HCT116 (cell line): Measurements from ENCODE around the gene CFAP54. TPM values are rescaled to one million over a fixed set of nuclear protein-coding genes. Genes with fewer than 3 reads are reported as not detected.

Experiments used
- ATAC-seq: fragments of 200-7000 bp; cut with Tn5 transposase; 2 replicates; pipeline ENCODE4 v1.9.1; 2020; ENCODE audit warnings: mild to moderate bottlenecking, moderate library complexity
- BruUV-seq: library from RNA; stranded (reverse); fragments of 400-500 nt; replicated peaks from 2 replicates; lab custom pipeline; 2021; lab: Mats Ljungman, UMichigan
- CTCF ChIA-PET: fragments of 300-600 bp; sonication (Branson Sonifier 250); formaldehyde crosslinking; loops from one replicate; lab custom pipeline; 2021; ENCODE audit warnings: antibody characterized with exemption; lab: Charles Lee
- POLR2A ChIA-PET: fragments of 300-600, 350-600 bp; sonication (Branson Sonifier 250); formaldehyde crosslinking; loops from one replicate; lab custom pipeline; 2021; ENCODE audit warnings: antibody characterized with exemption; lab: Charles Lee
- RAD21 ChIA-PET, 2 experiments: fragments of 300-600 bp; sonication (Branson Sonifier 250); formaldehyde crosslinking; loops; one replicate each; lab custom pipeline; 2023; ENCODE audit warnings: low total read pairs in 2 of 2; ENCODE audit not compliant: uncharacterized antibody in 2 of 2, unreplicated experiment in 2 of 2, low non-redundant PET in 1 of 2; lab: Charles Lee
- DNase-seq: peaks from one replicate; pipeline ENCODE4 v3.0.0-alpha.2; 2010; ENCODE audit warnings: low read depth, low spot score
- H2AFZ ChIP-seq: fragments of 200-600 bp; shearing (Covaris generic), sonication (generic); 2 replicates; pipeline ENCODE4 v1.6.1; 2017; ENCODE audit warnings: low read depth, mixed run types, mixed read lengths, antibody characterized with exemption, low read length; ENCODE audit not compliant: poor library complexity, severe bottlenecking
- H3K27ac ChIP-seq: 2 replicates; pipeline ENCODE4 v1.5.1; 2012; ENCODE audit warnings: low read depth, low read length
- H3K27me3 ChIP-seq: fragments of 200-600 bp; sonication (generic); 2 replicates; pipeline ENCODE4 v1.6.1; 2016; ENCODE audit warnings: mixed run types, low read length, mixed read lengths; ENCODE audit not compliant: insufficient read depth
- H3K36me3 ChIP-seq, 2 experiments: fragments of 200-500 bp in 1 of 2; fragments of 200-600 bp in 1 of 2; sonication (Bioruptor generic) in 1 of 2; sonication (generic) in 1 of 2; 2 replicates each; pipeline versions ENCODE4 v1.5.1 to v1.6.1; 2014 to 2016; ENCODE audit warnings: low read length in 2 of 2, inconsistent platforms in 1 of 2, mixed read lengths in 1 of 2, mixed run types in 1 of 2; ENCODE audit not compliant: insufficient read depth in 2 of 2, control insufficient read depth in 1 of 2
- H3K4me1 ChIP-seq, 2 experiments: fragments of 200-600 bp in 1 of 2; sonication (generic) in 1 of 2; 2 replicates each; pipeline versions ENCODE4 v1.5.1 to v1.6.1; 2012 to 2017; ENCODE audit warnings: low read length in 2 of 2, inconsistent platforms in 1 of 2, mild to moderate bottlenecking in 1 of 2, mixed read lengths in 1 of 2, mixed run types in 1 of 2, moderate library complexity in 1 of 2; ENCODE audit not compliant: insufficient read depth in 2 of 2, control insufficient read depth in 1 of 2
- H3K4me2 ChIP-seq: fragments of 200-600 bp; sonication (generic); 2 replicates; pipeline ENCODE4 v1.6.1; 2017; ENCODE audit warnings: mixed run types, low read length, mixed read lengths
- H3K4me3 ChIP-seq, 2 experiments: fragments of 200-600 bp in 1 of 2; sonication (generic) in 1 of 2; replicated peaks in 1 of 2; 2 replicates each; pipeline ENCODE4 v1.5.1; 2011 to 2016; ENCODE audit warnings: low read length in 2 of 2, control low read depth in 1 of 2, low read depth in 1 of 2, mild to moderate bottlenecking in 1 of 2, mixed read lengths in 1 of 2, mixed run types in 1 of 2
- H3K79me2 ChIP-seq: fragments of 200-600 bp; sonication (generic); 2 replicates; pipeline ENCODE4 v1.6.1; 2017; ENCODE audit warnings: mild to moderate bottlenecking, mixed run types, low read length, moderate library complexity, mixed read lengths; ENCODE audit not compliant: insufficient read depth
- H3K9ac ChIP-seq: fragments of 200-600 bp; sonication (generic); 2 replicates; pipeline ENCODE4 v1.6.1; 2016; ENCODE audit warnings: low read length, mixed read lengths
- H3K9me2 ChIP-seq: fragments of 200-600 bp; sonication (generic), shearing (Covaris generic); 2 replicates; pipeline ENCODE4 v1.6.1; 2017; ENCODE audit warnings: mixed run types, mild to moderate bottlenecking, moderate library complexity; ENCODE audit not compliant: insufficient read depth
- H3K9me3 ChIP-seq, 2 experiments: fragments of 200-500 bp in 1 of 2; fragments of 200-600 bp in 1 of 2; sonication (Bioruptor generic) in 1 of 2; sonication (generic) in 1 of 2; 2 replicates each; pipeline ENCODE4 v1.6.1; 2014 to 2017; ENCODE audit warnings: low read length in 2 of 2, mixed read lengths in 2 of 2, inconsistent platforms in 1 of 2, low read depth in 1 of 2, mild to moderate bottlenecking in 1 of 2, mixed run types in 1 of 2, moderate library complexity in 1 of 2; ENCODE audit not compliant: control insufficient read depth in 1 of 2, insufficient read depth in 1 of 2
- H4K20me1 ChIP-seq: fragments of 200-600 bp; sonication (generic), shearing (Covaris generic); 2 replicates; pipeline ENCODE4 v1.6.1; 2017; ENCODE audit warnings: mixed run types, mild to moderate bottlenecking, moderate library complexity; ENCODE audit not compliant: insufficient read depth
- CEBPB ChIP-seq: IDR thresholded peaks from 2 replicates; pipeline ENCODE4 v1.6.1; 2012; ENCODE audit warnings: low read depth
- EGR1 ChIP-seq: IDR thresholded peaks from 2 replicates; pipeline ENCODE4 v1.6.1; 2012; ENCODE audit warnings: low read depth
- ELF1 ChIP-seq: IDR thresholded peaks from 2 replicates; pipeline ENCODE4 v1.6.1; 2012; ENCODE audit warnings: low read depth, borderline replicate concordance
- EZH2 ChIP-seq: fragments of 200-600 bp; sonication (generic); IDR thresholded peaks from 2 replicates; pipeline ENCODE4 v1.6.1; 2017; ENCODE audit warnings: antibody characterized with exemption, mixed run types
- EZH2phosphoT487 ChIP-seq: fragments of 200-600 bp; IDR thresholded peaks from 2 replicates; pipeline ENCODE4 v1.6.1; 2018; ENCODE audit warnings: antibody characterized with exemption, borderline replicate concordance
- FOSL1 ChIP-seq: IDR thresholded peaks from 2 replicates; pipeline ENCODE4 v1.6.1; 2012; ENCODE audit warnings: low read depth
- MAX ChIP-seq: IDR thresholded peaks from 2 replicates; pipeline ENCODE4 v1.6.1; 2012
- POLR2AphosphoS5 ChIP-seq: IDR thresholded peaks from 2 replicates; pipeline ENCODE4 v1.6.1; 2011; ENCODE audit warnings: mild to moderate bottlenecking, low read depth, low read length, moderate library complexity
- RAD21 ChIP-seq: IDR thresholded peaks from 2 replicates; pipeline ENCODE4 v1.6.1; 2012; ENCODE audit warnings: low read depth, mild to moderate bottlenecking
- SIN3A ChIP-seq: IDR thresholded peaks from 2 replicates; pipeline ENCODE4 v1.6.1; 2012; ENCODE audit warnings: low read depth
- SRF ChIP-seq: IDR thresholded peaks from 2 replicates; pipeline ENCODE4 v1.6.1; 2012; ENCODE audit warnings: low read depth
- YY1 ChIP-seq: IDR thresholded peaks from 2 replicates; pipeline ENCODE4 v1.6.1; 2011; ENCODE audit warnings: low read length, low read depth, moderate library complexity, mild to moderate bottlenecking; ENCODE audit not compliant: insufficient replicate concordance; ENCODE audit errors: extremely low read depth
- ZFX ChIP-seq: fragments of 450-650 bp; IDR thresholded peaks from 2 replicates; pipeline ENCODE4 v1.6.1; 2017
- intact Hi-C: fragments of 100-400 bp; cut with micrococcal nuclease; formaldehyde crosslinking; loops from 2 replicates; pipeline ENCODE4 v1.10.0; 2022
- total RNA-seq: library from RNA; stranded (reverse); gene quantifications from one replicate; pipeline ENCODE4 v1.2.1, GENCODE V29; 2021; ENCODE audit not compliant: unreplicated experiment
- TF ChIP-seq, protein P1 (sequence below): IDR thresholded peaks from 2 replicates; pipeline ENCODE4 v1.6.1; 2012
- TF ChIP-seq, protein P2 (sequence below), 3 experiments: fragments of 200-600 bp in 1 of 3; sonication (generic) in 1 of 3; IDR thresholded peaks in 2 of 3; conservative IDR thresholded peaks in 1 of 3; 2 replicates each; pipeline ENCODE4 v1.5.1; 2012 to 2017; ENCODE audit warnings: low read depth in 2 of 3, low read length in 2 of 3, antibody characterized with exemption in 1 of 3, borderline replicate concordance in 1 of 3, control low read depth in 1 of 3, mild to moderate bottlenecking in 1 of 3, mixed read lengths in 1 of 3, mixed run types in 1 of 3, moderate library complexity in 1 of 3; ENCODE audit not compliant: insufficient read depth in 1 of 3
- TF ChIP-seq, protein P3 (sequence below): IDR thresholded peaks from 2 replicates; pipeline ENCODE4 v1.6.1; 2012; ENCODE audit warnings: low read depth
- TF ChIP-seq, protein P4 (sequence below): IDR thresholded peaks from 2 replicates; pipeline ENCODE4 v1.6.1; 2011; ENCODE audit warnings: mild to moderate bottlenecking, low read length, moderate library complexity; ENCODE audit not compliant: insufficient replicate concordance; ENCODE audit errors: extremely low read depth

The CFAP54 gene
- total RNA-seq, 1 experiment from 2014 or later, result 0.25 TPM

DNA sequence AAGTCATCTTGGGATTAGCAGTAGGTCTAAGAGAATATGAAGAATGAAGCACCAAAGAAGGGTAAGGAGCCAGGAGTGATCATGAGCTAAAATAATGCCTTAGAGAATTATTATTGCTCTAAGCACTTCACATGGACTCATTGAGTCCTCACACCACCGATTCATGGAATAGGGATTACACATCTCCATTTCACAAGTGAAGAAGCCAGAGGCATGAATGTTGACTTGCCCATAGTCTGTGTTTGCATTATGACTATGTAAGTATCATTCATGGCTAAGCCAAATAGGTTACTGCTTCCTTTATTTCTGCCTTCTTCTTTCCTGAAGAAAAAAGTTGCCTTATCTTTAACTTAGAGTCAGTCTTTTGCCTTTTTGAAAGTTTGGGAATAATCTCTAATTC is 318.4 kb downstream of the CFAP54 start:
- TF ChIP-seq, protein P1, sequence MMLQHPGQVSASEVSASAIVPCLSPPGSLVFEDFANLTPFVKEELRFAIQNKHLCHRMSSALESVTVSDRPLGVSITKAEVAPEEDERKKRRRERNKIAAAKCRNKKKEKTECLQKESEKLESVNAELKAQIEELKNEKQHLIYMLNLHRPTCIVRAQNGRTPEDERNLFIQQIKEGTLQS, result no peak
- TF ChIP-seq POLR2AphosphoS5 (no peak), SIN3A (no peak), ELF1 (no peak), CEBPB (no peak), EZH2 (no peak), EGR1 (no peak), MAX (no peak), YY1 (no peak), SRF (no peak), RAD21 (no peak), FOSL1 (no peak), EZH2phosphoT487 (no peak), ZFX (no peak)
- TF ChIP-seq, protein P2, sequence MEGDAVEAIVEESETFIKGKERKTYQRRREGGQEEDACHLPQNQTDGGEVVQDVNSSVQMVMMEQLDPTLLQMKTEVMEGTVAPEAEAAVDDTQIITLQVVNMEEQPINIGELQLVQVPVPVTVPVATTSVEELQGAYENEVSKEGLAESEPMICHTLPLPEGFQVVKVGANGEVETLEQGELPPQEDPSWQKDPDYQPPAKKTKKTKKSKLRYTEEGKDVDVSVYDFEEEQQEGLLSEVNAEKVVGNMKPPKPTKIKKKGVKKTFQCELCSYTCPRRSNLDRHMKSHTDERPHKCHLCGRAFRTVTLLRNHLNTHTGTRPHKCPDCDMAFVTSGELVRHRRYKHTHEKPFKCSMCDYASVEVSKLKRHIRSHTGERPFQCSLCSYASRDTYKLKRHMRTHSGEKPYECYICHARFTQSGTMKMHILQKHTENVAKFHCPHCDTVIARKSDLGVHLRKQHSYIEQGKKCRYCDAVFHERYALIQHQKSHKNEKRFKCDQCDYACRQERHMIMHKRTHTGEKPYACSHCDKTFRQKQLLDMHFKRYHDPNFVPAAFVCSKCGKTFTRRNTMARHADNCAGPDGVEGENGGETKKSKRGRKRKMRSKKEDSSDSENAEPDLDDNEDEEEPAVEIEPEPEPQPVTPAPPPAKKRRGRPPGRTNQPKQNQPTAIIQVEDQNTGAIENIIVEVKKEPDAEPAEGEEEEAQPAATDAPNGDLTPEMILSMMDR (IDR thresholded peaks at IDR 0.05 in 2 of 3, conservative IDR thresholded peaks at IDR 0.05 in 1 of 3; ENCODE audit: borderline replicate concordance in 1 of 3, insufficient read depth in 1 of 3, low read depth in 2 of 3, low read length in 2 of 3), result no peak
- TF ChIP-seq, protein P3, sequence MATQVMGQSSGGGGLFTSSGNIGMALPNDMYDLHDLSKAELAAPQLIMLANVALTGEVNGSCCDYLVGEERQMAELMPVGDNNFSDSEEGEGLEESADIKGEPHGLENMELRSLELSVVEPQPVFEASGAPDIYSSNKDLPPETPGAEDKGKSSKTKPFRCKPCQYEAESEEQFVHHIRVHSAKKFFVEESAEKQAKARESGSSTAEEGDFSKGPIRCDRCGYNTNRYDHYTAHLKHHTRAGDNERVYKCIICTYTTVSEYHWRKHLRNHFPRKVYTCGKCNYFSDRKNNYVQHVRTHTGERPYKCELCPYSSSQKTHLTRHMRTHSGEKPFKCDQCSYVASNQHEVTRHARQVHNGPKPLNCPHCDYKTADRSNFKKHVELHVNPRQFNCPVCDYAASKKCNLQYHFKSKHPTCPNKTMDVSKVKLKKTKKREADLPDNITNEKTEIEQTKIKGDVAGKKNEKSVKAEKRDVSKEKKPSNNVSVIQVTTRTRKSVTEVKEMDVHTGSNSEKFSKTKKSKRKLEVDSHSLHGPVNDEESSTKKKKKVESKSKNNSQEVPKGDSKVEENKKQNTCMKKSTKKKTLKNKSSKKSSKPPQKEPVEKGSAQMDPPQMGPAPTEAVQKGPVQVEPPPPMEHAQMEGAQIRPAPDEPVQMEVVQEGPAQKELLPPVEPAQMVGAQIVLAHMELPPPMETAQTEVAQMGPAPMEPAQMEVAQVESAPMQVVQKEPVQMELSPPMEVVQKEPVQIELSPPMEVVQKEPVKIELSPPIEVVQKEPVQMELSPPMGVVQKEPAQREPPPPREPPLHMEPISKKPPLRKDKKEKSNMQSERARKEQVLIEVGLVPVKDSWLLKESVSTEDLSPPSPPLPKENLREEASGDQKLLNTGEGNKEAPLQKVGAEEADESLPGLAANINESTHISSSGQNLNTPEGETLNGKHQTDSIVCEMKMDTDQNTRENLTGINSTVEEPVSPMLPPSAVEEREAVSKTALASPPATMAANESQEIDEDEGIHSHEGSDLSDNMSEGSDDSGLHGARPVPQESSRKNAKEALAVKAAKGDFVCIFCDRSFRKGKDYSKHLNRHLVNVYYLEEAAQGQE, result no peak
- TF ChIP-seq, protein P4, sequence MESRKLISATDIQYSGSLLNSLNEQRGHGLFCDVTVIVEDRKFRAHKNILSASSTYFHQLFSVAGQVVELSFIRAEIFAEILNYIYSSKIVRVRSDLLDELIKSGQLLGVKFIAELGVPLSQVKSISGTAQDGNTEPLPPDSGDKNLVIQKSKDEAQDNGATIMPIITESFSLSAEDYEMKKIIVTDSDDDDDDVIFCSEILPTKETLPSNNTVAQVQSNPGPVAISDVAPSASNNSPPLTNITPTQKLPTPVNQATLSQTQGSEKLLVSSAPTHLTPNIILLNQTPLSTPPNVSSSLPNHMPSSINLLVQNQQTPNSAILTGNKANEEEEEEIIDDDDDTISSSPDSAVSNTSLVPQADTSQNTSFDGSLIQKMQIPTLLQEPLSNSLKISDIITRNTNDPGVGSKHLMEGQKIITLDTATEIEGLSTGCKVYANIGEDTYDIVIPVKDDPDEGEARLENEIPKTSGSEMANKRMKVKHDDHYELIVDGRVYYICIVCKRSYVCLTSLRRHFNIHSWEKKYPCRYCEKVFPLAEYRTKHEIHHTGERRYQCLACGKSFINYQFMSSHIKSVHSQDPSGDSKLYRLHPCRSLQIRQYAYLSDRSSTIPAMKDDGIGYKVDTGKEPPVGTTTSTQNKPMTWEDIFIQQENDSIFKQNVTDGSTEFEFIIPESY, result no peak
- no peak overlapping the region for H3K4me2 ChIP-seq
- DNase-seq (no peak), ATAC-seq (no peak)
- RAD21 ChIA-PET, result no interaction called here
- no peaks in the 10 kb centered on the region for H4K20me1 ChIP-seq
- CTCF ChIA-PET, result no interaction called here
- POLR2A ChIA-PET, result no interaction called here
- H3K9ac ChIP-seq, result no peak overlapping the region
- H3K9me3 ChIP-seq, result no peaks in the 10 kb centered on the region
- no peak overlapping the region for H3K27ac ChIP-seq
- H3K79me2 ChIP-seq, result no peaks in the 10 kb centered on the region
- no peaks in the 10 kb centered on the region for H3K9me2 ChIP-seq
- intact Hi-C loops, result no loop called here
- H3K4me3 ChIP-seq, result no peak overlapping the region
- no peaks in the 10 kb centered on the region for H3K36me3 ChIP-seq
- no TSS peak for BruUV-seq
- 0 out of 4 replicates have a peak, but pooled peaks cover 0 to 3% of the 10 kb centered on the region in 2 experiments for H3K4me1 ChIP-seq
- H3K27me3 ChIP-seq, result no peaks in the 10 kb centered on the region
- no peak overlapping the region for H2AFZ ChIP-seq
